Mesothelial cell of epicardium (in vitro differentiated cells): ENCODE results near the gene SIGMAR1. TPM values are rescaled to one million over a fixed set of nuclear protein-coding genes. Genes with fewer than 3 reads are reported as not detected.
A peak's percentile ranks its signal among the peaks of the same experiment; 100 is the strongest.

ENCODE experiments used
- DNase-seq, 2 experiments: peaks; one replicate each; pipeline ENCODE4 v3.0.0; 2021; ENCODE audit warnings: low spot score in 2 of 2; ENCODE audit not compliant: unreplicated experiment in 2 of 2
- H3K27ac Mint-ChIP-seq: 2 replicates; pipeline ENCODE4 v1.8.0; 2021; ENCODE audit warnings: mixed read lengths
- H3K27me3 Mint-ChIP-seq: 2 replicates; pipeline ENCODE4 v1.8.0; 2021; ENCODE audit warnings: low read depth, mixed read lengths
- H3K36me3 Mint-ChIP-seq: 2 replicates; pipeline ENCODE4 v1.8.0; 2021; ENCODE audit warnings: mixed read lengths
- H3K4me1 Mint-ChIP-seq: 2 replicates; pipeline ENCODE4 v1.8.0; 2021; ENCODE audit warnings: mixed read lengths
- H3K4me3 Mint-ChIP-seq: 2 replicates; pipeline ENCODE4 v1.8.0; 2021; ENCODE audit warnings: mild to moderate bottlenecking, moderate library complexity, mixed read lengths
- H3K9me3 Mint-ChIP-seq: 2 replicates; pipeline ENCODE4 v1.8.0; 2021; ENCODE audit warnings: mixed read lengths
- CTCF ChIP-seq: fragments of 200-600 bp; sonication (generic); IDR thresholded peaks from one replicate; pipeline ENCODE4 v1.5.0; 2021; ENCODE audit warnings: antibody characterized with exemption; ENCODE audit not compliant: unreplicated experiment
- total RNA-seq: library from RNA; stranded (reverse); gene quantifications from 3 replicates; pipeline ENCODE4 v1.2.1, GENCODE V29; 2021

Gene SIGMAR1
- total RNA-seq, 1 donor from 2014 or later: 58.8 TPM

GRCh38 chr9:34623374-34624235 is 14.0 kb downstream of the SIGMAR1 start:
- H3K27ac Mint-ChIP-seq: no peak overlapping the region
- TF ChIP-seq CTCF: no peak
- H3K9me3 Mint-ChIP-seq: no peaks in the 10 kb centered on the region
- H3K4me3 Mint-ChIP-seq: no peak overlapping the region
- DNase-seq: no peak
- H3K27me3 Mint-ChIP-seq: peaks cover 68% of the 10 kb centered on the region
- H3K36me3 Mint-ChIP-seq: no peaks in the 10 kb centered on the region
- H3K4me1 Mint-ChIP-seq: peaks cover 20% of the 10 kb centered on the region

GRCh38 chr9:34620061-34620994 is 17.3 kb downstream of the SIGMAR1 start, which contains the start of gene DCTN3:
Gene DCTN3, minus strand, starts transcription at chr9:34620495. Its CDS starts 31 bp downstream, at chr9:34620464.
- H3K4me1 Mint-ChIP-seq: peaks cover 14% of the 10 kb centered on the region
- peaks cover 8% of the 10 kb centered on the region for H3K36me3 Mint-ChIP-seq
- H3K27ac Mint-ChIP-seq: peak within 1 kb of the TSS; percentile 78
- TF ChIP-seq CTCF: no peak
- H3K27me3 Mint-ChIP-seq: peaks cover 35% of the 10 kb centered on the region
- H3K4me3 Mint-ChIP-seq: peak within 1 kb of the TSS; percentile 89
- peak; percentile 76 to 82 for DNase-seq
- no peaks in the 10 kb centered on the region for H3K9me3 Mint-ChIP-seq

DNA sequence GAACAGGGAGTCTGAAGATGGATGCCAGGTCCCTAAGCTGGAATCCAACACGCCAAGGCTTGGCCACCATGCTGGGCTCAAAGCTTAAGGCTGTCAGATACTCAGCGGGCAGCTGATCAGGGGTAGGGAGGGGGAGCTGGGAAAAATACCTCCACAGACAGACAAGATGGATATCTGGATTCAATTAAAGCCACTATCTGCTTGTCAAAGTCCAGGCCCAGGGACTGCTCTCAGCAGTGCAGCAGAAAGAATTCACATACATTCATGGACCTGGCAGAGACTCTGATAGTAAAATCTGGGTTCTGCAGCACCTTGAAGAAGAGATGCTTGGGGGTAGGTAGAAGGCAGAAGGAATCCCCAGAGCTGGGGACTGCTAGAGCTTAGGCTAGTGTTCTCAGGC is 22.5 kb downstream of the SIGMAR1 start:
- Mint-ChIP-seq H3K36me3 (peaks cover 11% of the 10 kb centered on the region), H3K9me3 (no peaks in the 10 kb centered on the region), H3K4me1 (peaks cover 35% of the 10 kb centered on the region), H3K27me3 (no peaks in the 10 kb centered on the region), H3K4me3 (no peak overlapping the region), H3K27ac (no peak overlapping the region)
- no peak for DNase-seq
- TF ChIP-seq CTCF: no peak

DNA sequence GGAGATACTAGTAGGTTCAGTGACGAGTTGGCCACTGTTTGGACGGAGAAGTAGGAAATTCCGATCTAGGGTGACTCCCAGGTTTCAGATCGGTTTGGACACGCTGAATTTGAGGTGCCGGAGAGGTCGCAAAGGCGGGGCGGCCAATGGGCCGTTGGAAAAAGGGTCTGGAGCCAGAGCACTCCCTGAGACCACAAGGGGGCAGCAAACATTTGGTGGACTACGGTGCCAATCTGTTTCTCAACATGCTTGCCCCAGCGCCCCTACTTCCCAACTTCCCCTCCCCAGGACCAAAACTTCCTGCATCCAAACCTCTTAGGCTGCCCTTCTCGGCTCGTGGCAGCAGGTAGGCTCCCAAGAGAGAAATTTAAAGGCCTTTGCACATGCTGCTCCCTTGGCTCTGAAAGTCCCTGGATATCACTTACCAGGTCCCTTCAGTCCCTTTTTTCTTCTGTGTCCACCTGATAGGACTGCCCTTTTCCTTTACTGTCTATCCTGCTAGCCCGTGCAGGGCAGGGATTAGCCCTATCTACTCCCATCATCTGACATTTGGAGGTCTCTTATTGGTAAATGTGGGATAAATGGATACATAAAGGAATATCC is 24.7 kb downstream of the SIGMAR1 start:
- H3K36me3 Mint-ChIP-seq: peaks cover 11% of the 10 kb centered on the region
- H3K27me3 Mint-ChIP-seq: no peaks in the 10 kb centered on the region
- peaks cover 25% of the 10 kb centered on the region for H3K4me1 Mint-ChIP-seq
- no peaks in the 10 kb centered on the region for H3K9me3 Mint-ChIP-seq
- TF ChIP-seq CTCF: peak; percentile 76
- H3K27ac Mint-ChIP-seq: peak overlapping the region; percentile 90
- H3K4me3 Mint-ChIP-seq: peak overlapping the region; percentile 75
- DNase-seq: peak in 1 of 2 experiments; percentile 75
